ENCODE measurements around the gene PRKG1.

The PRKG1 gene

DNA sequence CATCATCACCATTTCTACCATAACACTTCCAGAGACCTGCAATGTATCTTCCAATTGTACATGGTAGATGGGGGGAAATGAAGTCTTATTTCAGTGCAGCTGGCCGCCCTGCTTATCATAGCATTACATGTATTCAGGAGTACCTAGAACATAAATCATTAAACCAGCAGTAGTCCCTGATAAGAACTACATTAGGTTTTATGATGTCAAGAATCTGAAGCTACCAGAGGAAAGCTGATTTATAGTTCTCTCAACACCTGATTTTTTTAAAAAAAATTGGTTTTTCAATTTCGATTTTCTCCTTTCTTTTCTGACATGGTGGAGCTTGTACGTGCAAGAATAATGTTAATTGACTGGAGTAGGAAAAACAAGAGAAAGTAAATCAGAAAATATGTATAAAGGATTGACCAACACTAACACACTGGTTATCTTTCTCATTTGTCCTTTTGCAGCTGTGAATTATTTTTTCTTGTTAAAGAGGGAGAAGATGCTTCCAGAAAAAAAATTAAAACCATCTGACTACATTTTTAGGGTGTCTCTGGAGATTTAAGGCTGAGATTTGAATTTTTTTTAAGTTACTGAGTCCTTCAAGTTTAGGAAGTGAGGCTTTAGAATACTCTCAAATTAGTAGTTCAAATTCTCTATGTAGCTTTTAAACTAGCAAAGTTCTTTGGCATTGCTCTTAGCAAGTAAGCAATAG is 566.0 kb downstream of the PRKG1 start:
- no peaks in the 10 kb centered on the region for H3K36me3 ChIP-seq (ENCODE audit: control insufficient read depth, insufficient read depth, low read length)
- no CpG with 5 or more reads among the region's 3 CpGs for WGBS, 2 experiments (ENCODE audit: insufficient coverage in 2 of 2)
- H3K27ac ChIP-seq (ENCODE audit: low read depth, low read length, severe bottlenecking): no peak overlapping the region
- H3K4me3 ChIP-seq (ENCODE audit: extremely low read depth, insufficient read depth, low read length, poor library complexity, severe bottlenecking): no peak overlapping the region
- H3K4me1 ChIP-seq (ENCODE audit: control insufficient read depth, insufficient read depth, low read length, poor library complexity, severe bottlenecking): no peaks in the 10 kb centered on the region
- no peaks in the 10 kb centered on the region for H3K9me3 ChIP-seq (ENCODE audit: control insufficient read depth, low read length)

DNA sequence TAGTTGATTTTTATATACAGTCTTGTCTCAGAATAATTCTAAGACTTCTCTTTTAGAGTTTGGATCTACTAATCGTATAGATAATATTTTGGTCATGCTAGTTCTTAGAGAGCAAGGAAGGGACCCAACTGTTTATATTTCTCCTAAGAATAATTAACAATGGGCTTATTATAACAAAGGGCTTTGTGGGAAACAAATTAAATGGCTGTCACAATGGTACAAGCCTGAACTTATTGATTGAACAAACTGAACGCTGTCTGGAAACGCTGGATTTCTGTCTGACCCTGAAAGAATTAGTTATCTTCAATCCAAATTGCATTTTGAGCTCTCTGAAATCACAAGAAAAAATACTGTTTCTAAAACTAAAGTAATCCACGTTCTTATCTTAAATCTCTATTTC is 568.3 kb downstream of the PRKG1 start:
- Histone ChIP-seq H3K36me3 (ENCODE audit: control insufficient read depth, insufficient read depth, low read length) (no peaks in the 10 kb centered on the region), H3K4me3 (ENCODE audit: extremely low read depth, insufficient read depth, low read length, poor library complexity, severe bottlenecking) (no peak overlapping the region), H3K27ac (ENCODE audit: low read depth, low read length, severe bottlenecking) (no peak overlapping the region), H3K9me3 (ENCODE audit: control insufficient read depth, low read length) (no peaks in the 10 kb centered on the region), H3K4me1 (ENCODE audit: control insufficient read depth, insufficient read depth, low read length, poor library complexity, severe bottlenecking) (no peaks in the 10 kb centered on the region)
- WGBS, 2 experiments (ENCODE audit: insufficient coverage in 2 of 2): 97% methylated on average over 3 of the region's 4 CpGs; no CpG with 5 or more reads in 1 of the 2 experiments

DNA sequence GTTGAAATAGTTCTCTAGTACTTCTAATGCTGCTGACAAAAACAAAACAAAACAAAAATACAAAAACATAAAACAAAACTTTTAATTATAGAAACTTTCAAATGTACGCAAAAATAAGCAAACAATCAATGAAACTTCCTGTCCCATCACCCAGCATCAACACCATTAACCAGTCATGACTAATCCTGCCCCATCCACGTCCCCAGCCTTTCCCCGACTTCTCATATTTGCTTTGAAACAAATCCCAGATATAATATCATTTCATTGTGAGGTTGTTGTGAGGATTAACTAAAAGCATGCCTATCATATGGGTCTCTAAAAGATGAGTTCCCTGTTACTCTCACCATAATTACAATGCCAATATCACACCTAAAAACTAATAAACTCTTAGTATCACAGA is 569.4 kb downstream of the PRKG1 start:
- no peak overlapping the region for H3K4me3 ChIP-seq (ENCODE audit: extremely low read depth, insufficient read depth, low read length, poor library complexity, severe bottlenecking)
- H3K9me3 ChIP-seq (ENCODE audit: control insufficient read depth, low read length): no peaks in the 10 kb centered on the region
- H3K4me1 ChIP-seq (ENCODE audit: control insufficient read depth, insufficient read depth, low read length, poor library complexity, severe bottlenecking): no peaks in the 10 kb centered on the region
- 100% methylated on average over 1 of the region's 3 CpGs for WGBS, 2 experiments (ENCODE audit: insufficient coverage in 2 of 2)
- H3K36me3 ChIP-seq (ENCODE audit: control insufficient read depth, insufficient read depth, low read length): no peaks in the 10 kb centered on the region
- no peak overlapping the region for H3K27ac ChIP-seq (ENCODE audit: low read depth, low read length, severe bottlenecking)

DNA sequence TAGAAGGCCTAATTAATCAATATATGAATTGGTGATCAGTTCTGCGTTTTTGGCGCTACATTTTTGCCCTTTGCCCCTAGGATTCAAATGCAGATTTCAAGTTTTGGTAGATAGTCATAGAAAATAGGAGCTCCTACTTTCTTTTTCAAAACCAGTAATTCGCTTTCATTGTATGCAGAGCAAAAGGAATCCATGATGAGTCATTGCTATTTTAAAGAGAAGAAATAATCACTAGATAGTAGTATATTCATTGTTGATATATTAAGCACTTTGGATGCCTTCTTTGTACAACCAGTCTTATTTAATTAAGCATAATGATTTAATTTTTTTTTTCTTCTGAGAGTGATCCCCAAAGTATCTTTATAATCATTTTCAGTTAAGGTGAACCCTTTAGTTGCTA is 574.8 kb downstream of the PRKG1 start:
- H3K4me1 ChIP-seq (ENCODE audit: control insufficient read depth, insufficient read depth, low read length, poor library complexity, severe bottlenecking): no peaks in the 10 kb centered on the region
- H3K9me3 ChIP-seq (ENCODE audit: control insufficient read depth, low read length): no peaks in the 10 kb centered on the region
- no peak overlapping the region for H3K4me3 ChIP-seq (ENCODE audit: extremely low read depth, insufficient read depth, low read length, poor library complexity, severe bottlenecking)
- no peaks in the 10 kb centered on the region for H3K36me3 ChIP-seq (ENCODE audit: control insufficient read depth, insufficient read depth, low read length)
- 85% methylated on average over 2 of the region's 3 CpGs; no CpG with 5 or more reads in 1 of the 2 experiments for WGBS, 2 experiments (ENCODE audit: insufficient coverage in 2 of 2)
- no peak overlapping the region for H3K27ac ChIP-seq (ENCODE audit: low read depth, low read length, severe bottlenecking)

DNA sequence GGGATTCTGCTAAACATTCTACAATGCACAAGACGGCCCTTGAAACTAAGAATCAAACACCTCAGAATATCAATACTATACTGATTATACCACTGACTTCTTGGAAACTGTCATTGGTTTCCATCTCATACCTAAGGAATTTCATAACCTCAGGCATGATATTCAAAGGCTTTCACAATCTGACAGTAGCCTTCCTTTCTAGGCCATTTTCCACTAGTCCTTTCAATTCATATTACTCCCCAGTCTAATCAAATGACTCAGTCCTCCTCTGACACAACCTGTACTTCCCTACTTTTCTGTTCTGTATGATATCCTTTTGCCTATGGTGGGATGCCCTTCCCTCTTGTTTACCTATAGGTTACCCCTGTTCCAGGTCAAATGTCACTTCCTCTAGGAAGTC is 576.8 kb downstream of the PRKG1 start:
- Histone ChIP-seq H3K36me3 (ENCODE audit: control insufficient read depth, insufficient read depth, low read length) (no peaks in the 10 kb centered on the region), H3K9me3 (ENCODE audit: control insufficient read depth, low read length) (no peaks in the 10 kb centered on the region), H3K4me3 (ENCODE audit: extremely low read depth, insufficient read depth, low read length, poor library complexity, severe bottlenecking) (no peak overlapping the region), H3K27ac (ENCODE audit: low read depth, low read length, severe bottlenecking) (no peak overlapping the region), H3K4me1 (ENCODE audit: control insufficient read depth, insufficient read depth, low read length, poor library complexity, severe bottlenecking) (no peaks in the 10 kb centered on the region)
- WGBS, 2 experiments (ENCODE audit: insufficient coverage in 2 of 2): 86 to 100% methylated on average over 1 of the region's 1 CpG

DNA sequence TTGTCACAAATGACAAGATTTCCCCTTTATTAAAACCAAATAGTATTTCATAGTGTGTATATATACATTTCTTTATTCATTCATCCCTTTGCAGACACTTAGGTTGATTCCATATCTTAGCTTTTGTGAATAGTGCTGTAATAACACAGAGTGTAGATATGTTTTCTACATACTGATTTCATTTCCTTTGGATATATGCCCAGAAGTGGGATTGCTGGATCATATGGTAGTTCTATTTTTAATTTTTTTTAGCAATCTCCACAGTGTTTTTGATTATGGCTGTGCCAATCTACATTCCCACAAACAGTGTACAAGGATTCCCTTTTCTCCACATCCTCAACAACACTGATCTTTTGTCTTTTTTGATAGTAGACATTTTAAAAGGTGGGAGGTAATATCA is 578.7 kb downstream of the PRKG1 start:
- no peaks in the 10 kb centered on the region for H3K4me1 ChIP-seq (ENCODE audit: control insufficient read depth, insufficient read depth, low read length, poor library complexity, severe bottlenecking)
- H3K36me3 ChIP-seq (ENCODE audit: control insufficient read depth, insufficient read depth, low read length): no peaks in the 10 kb centered on the region
- no peak overlapping the region for H3K27ac ChIP-seq (ENCODE audit: low read depth, low read length, severe bottlenecking)
- no peaks in the 10 kb centered on the region for H3K9me3 ChIP-seq (ENCODE audit: control insufficient read depth, low read length)
- no peak overlapping the region for H3K4me3 ChIP-seq (ENCODE audit: extremely low read depth, insufficient read depth, low read length, poor library complexity, severe bottlenecking)

DNA sequence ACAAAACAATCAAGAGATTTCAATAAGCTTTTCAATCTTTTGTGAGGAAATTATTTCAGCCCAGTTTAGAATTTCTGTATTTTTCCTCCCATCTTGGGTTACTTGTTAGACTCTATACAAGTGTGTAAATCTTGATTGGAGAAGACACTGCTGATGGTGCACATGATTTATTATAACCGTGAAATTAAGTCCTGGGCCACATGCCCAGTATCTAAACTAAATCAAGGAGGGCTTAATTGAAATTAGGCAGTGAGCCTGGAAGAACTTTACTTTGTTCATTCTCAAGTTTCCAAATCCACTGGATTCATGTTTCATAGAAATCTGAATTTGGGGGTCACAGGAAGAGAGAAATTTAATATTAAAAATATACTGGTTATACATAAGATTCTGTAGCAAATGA is 580.6 kb downstream of the PRKG1 start:
- 89% methylated on average over 1 of the region's 1 CpG; no CpG with 5 or more reads in 1 of the 2 experiments for WGBS, 2 experiments (ENCODE audit: insufficient coverage in 2 of 2)
- no peak overlapping the region for H3K4me3 ChIP-seq (ENCODE audit: extremely low read depth, insufficient read depth, low read length, poor library complexity, severe bottlenecking)
- no peaks in the 10 kb centered on the region for H3K36me3 ChIP-seq (ENCODE audit: control insufficient read depth, insufficient read depth, low read length)
- H3K27ac ChIP-seq (ENCODE audit: low read depth, low read length, severe bottlenecking): no peak overlapping the region
- no peaks in the 10 kb centered on the region for H3K4me1 ChIP-seq (ENCODE audit: control insufficient read depth, insufficient read depth, low read length, poor library complexity, severe bottlenecking)
- no peaks in the 10 kb centered on the region for H3K9me3 ChIP-seq (ENCODE audit: control insufficient read depth, low read length)

DNA sequence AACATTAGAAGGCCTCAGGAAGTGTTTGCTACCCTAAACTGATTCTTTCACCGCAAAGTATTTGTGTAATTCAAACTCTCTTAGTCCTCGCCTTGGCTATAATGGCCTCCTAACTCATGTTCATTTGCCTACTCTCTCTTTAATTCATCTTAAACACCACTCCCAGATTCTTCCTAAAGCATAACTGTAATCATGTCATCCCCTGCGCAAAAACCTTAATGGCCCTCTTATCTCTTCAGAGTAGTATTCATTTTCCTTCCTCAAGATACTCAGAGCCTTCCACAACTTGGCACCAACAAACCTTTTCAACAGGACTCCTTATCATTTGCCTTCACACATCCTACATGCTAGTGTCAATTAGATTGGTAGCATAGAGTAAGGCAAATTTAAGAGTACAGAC is 582.2 kb downstream of the PRKG1 start:
- H3K4me3 ChIP-seq (ENCODE audit: extremely low read depth, insufficient read depth, low read length, poor library complexity, severe bottlenecking): no peak overlapping the region
- 78 to 95% methylated on average over 2 to 3 of the region's 3 CpGs for WGBS, 2 experiments (ENCODE audit: insufficient coverage in 2 of 2)
- H3K27ac ChIP-seq (ENCODE audit: low read depth, low read length, severe bottlenecking): no peak overlapping the region
- H3K36me3 ChIP-seq (ENCODE audit: control insufficient read depth, insufficient read depth, low read length): no peaks in the 10 kb centered on the region
- H3K4me1 ChIP-seq (ENCODE audit: control insufficient read depth, insufficient read depth, low read length, poor library complexity, severe bottlenecking): no peaks in the 10 kb centered on the region
- no peaks in the 10 kb centered on the region for H3K9me3 ChIP-seq (ENCODE audit: control insufficient read depth, low read length)

DNA sequence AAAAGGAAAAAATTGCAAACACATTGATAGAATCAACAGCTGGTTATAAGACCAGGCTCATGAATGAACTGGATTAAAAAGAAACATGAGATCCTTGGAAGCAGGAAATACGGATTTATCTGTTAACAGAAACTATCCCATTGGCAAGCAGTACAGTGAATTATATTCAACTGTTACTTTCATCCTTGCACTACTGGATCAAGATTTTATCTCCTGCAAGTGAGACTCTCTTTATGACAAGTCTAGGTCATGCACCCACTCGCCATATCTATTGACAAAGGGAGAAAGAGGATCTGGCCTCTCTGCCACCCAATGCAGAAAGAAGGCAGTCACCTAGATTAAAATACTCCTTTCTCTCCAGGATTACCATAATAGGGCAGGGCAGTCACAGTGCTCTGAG is 583.7 kb downstream of the PRKG1 start:
- H3K36me3 ChIP-seq (ENCODE audit: control insufficient read depth, insufficient read depth, low read length): no peaks in the 10 kb centered on the region
- no peak overlapping the region for H3K27ac ChIP-seq (ENCODE audit: low read depth, low read length, severe bottlenecking)
- WGBS, 2 experiments (ENCODE audit: insufficient coverage in 2 of 2): 78 to 83% methylated on average over 1 of the region's 2 CpGs
- H3K4me3 ChIP-seq (ENCODE audit: extremely low read depth, insufficient read depth, low read length, poor library complexity, severe bottlenecking): no peak overlapping the region
- no peaks in the 10 kb centered on the region for H3K9me3 ChIP-seq (ENCODE audit: control insufficient read depth, low read length)
- no peaks in the 10 kb centered on the region for H3K4me1 ChIP-seq (ENCODE audit: control insufficient read depth, insufficient read depth, low read length, poor library complexity, severe bottlenecking)

DNA sequence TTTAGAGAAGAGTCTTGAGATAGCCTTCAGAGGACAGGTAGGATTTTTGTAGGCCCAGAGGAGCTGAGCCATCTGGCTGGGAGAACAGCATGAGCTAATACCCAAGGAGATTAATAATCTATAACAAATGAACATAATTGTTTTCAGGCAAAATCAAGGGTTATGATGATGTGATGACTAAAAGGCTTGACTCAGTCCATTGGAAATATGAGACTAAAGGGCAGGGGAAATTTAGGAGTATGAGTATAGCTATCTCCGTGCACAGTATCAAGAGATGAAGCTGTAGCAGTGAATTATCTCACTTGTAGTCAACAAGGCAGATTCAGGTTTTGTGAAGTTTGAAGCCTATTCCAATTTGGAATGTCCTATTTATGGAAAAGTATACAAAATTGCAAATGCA is 585.1 kb downstream of the PRKG1 start:
- Histone ChIP-seq H3K4me1 (ENCODE audit: control insufficient read depth, insufficient read depth, low read length, poor library complexity, severe bottlenecking) (no peaks in the 10 kb centered on the region), H3K4me3 (ENCODE audit: extremely low read depth, insufficient read depth, low read length, poor library complexity, severe bottlenecking) (no peak overlapping the region), H3K36me3 (ENCODE audit: control insufficient read depth, insufficient read depth, low read length) (no peaks in the 10 kb centered on the region), H3K27ac (ENCODE audit: low read depth, low read length, severe bottlenecking) (no peak overlapping the region), H3K9me3 (ENCODE audit: control insufficient read depth, low read length) (no peaks in the 10 kb centered on the region)
- 100% methylated on average over 1 of the region's 1 CpG for WGBS, 2 experiments (ENCODE audit: insufficient coverage in 2 of 2)

DNA sequence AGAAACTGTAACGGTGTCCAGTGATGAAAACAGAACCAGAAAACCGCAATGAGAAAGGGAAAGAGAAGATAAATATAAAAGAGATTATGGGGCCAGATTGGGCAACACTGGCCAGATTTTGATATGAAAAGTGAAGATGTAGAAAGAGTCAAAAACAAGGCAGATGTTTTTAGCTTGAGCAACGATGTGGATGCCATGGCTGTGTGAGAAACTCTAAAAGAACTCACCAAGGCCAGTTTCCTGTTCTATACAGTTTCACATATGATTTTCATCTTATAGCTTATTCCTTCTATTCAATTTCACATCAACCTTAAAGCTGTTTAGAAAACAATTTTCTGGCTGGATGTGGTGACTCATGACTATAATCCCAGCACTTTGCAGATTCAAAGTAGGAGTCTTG is 588.8 kb downstream of the PRKG1 start:
- Histone ChIP-seq H3K9me3 (ENCODE audit: control insufficient read depth, low read length) (no peaks in the 10 kb centered on the region), H3K4me1 (ENCODE audit: control insufficient read depth, insufficient read depth, low read length, poor library complexity, severe bottlenecking) (peaks cover 4% of the 10 kb centered on the region), H3K27ac (ENCODE audit: low read depth, low read length, severe bottlenecking) (no peak overlapping the region), H3K4me3 (ENCODE audit: extremely low read depth, insufficient read depth, low read length, poor library complexity, severe bottlenecking) (no peak overlapping the region), H3K36me3 (ENCODE audit: control insufficient read depth, insufficient read depth, low read length) (no peaks in the 10 kb centered on the region)
- WGBS, 2 experiments (ENCODE audit: insufficient coverage in 2 of 2): 93 to 100% methylated on average over 3 of the region's 3 CpGs
